HG03469 (cell line): Measurements from ENCODE around the gene RAB10.

ENCODE experiments used
- ATAC-seq: cut with Tn5 transposase; IDR thresholded peaks from one replicate; pipeline ENCODE4 v1.9.1; 2021; ENCODE audit warnings: mild to moderate bottlenecking, moderate library complexity, moderate number of reproducible peaks; ENCODE audit not compliant: unreplicated experiment

Gene RAB10

GRCh38 chr2:26175466-26176278 lies 141.8 kb downstream of the RAB10 start:
- ATAC-seq = no peak

- no peak for ATAC-seq
These were observed 142.4 kb downstream of the RAB10 start for GRCh38 chr2:26176279-26176615.

- ATAC-seq = no peak
These were observed 143.2 kb downstream of the RAB10 start for GRCh38 chr2:26177122-26177521.

- ATAC-seq = no peak
These were observed 144.4 kb downstream of the RAB10 start for GRCh38 chr2:26178246-26178645.

GRCh38 chr2:26178746-26179436 lies 145.0 kb downstream of the RAB10 start:
- ATAC-seq = no peak

- ATAC-seq = no peak
These were observed 145.6 kb downstream of the RAB10 start for GRCh38 chr2:26179446-26179913.

- ATAC-seq = no peak
These were observed 148.6 kb downstream of the RAB10 start for GRCh38 chr2:26182441-26182840.

GRCh38 chr2:26182887-26183630 lies 149.2 kb downstream of the RAB10 start:
- ATAC-seq = no peak

GRCh38 chr2:26184121-26184520 lies 150.2 kb downstream of the RAB10 start:
- no peak for ATAC-seq

- peak; percentile 63 for ATAC-seq
These were observed 150.8 kb downstream of the RAB10 start for GRCh38 chr2:26184555-26185303.

- ATAC-seq = no peak
These were observed 151.5 kb downstream of the RAB10 start for GRCh38 chr2:26185304-26185928.

- no peak for ATAC-seq
These were observed 152.3 kb downstream of the RAB10 start for GRCh38 chr2:26185954-26186770.
